Naive B cell (primary cell): ENCODE results near the gene SLC25A33. TPM values are rescaled to one million over a fixed set of nuclear protein-coding genes. Genes with fewer than 3 reads are reported as not detected.
"Not testable (repeated sequence)": the region's sequence is repeated elsewhere in the genome, so short reads cannot be mapped to it uniquely, and the experiment has no call there.

Source experiments
- ATAC-seq, 2 donors: fragments of 150-1000 bp; cut with Tn5 transposase; 2 replicates each; pipeline ENCODE4 v1.10.0; 2021; ENCODE audit warnings: low read depth in 2 of 2, mild to moderate bottlenecking in 2 of 2, moderate library complexity in 2 of 2
- DNase-seq: peaks from one replicate; pipeline ENCODE4 v3.0.0; 2022
- H3K27ac Mint-ChIP-seq, 6 donors: one replicate each; pipeline ENCODE4 v1.8.0; 2020 to 2022; ENCODE audit warnings: mild to moderate bottlenecking in 6 of 6, mixed read lengths in 6 of 6, moderate library complexity in 5 of 6, inconsistent platforms in 2 of 6
- H3K27me3 Mint-ChIP-seq, 3 donors: one replicate each; pipeline ENCODE4 v1.8.0; 2021 to 2022; ENCODE audit warnings: mixed read lengths in 3 of 3, mild to moderate bottlenecking in 1 of 3
- H3K36me3 Mint-ChIP-seq, 2 donors: one replicate each; pipeline ENCODE4 v1.8.0; 2020 to 2022; ENCODE audit warnings: mixed read lengths in 2 of 2, inconsistent platforms in 1 of 2, mild to moderate bottlenecking in 1 of 2
- H3K4me1 Mint-ChIP-seq, 3 donors: one replicate each; pipeline ENCODE4 v1.8.0; 2020 to 2022; ENCODE audit warnings: mixed read lengths in 3 of 3, inconsistent platforms in 1 of 3, mild to moderate bottlenecking in 1 of 3, moderate library complexity in 1 of 3
- H3K4me3 Mint-ChIP-seq, 8 donors: one replicate each; pipeline ENCODE4 v1.8.0; 2020 to 2022; ENCODE audit warnings: mild to moderate bottlenecking in 8 of 8, mixed read lengths in 8 of 8, moderate library complexity in 8 of 8, inconsistent platforms in 2 of 8
- H3K9me3 Mint-ChIP-seq, 7 donors: one replicate each; pipeline ENCODE4 v1.8.0; 2020 to 2022; ENCODE audit warnings: mixed read lengths in 7 of 7, mild to moderate bottlenecking in 5 of 7, inconsistent platforms in 2 of 7, moderate library complexity in 1 of 7
- polyA plus RNA-seq, 6 donors: library from polyadenylated mRNA; unstranded; fragments of 300-500 nt; fragmentation: Illumina TruSeq; gene quantifications; one replicate each; pipeline ENCODE4 v1.2.3, GENCODE V29; 2021; ENCODE audit warnings: low read depth in 6 of 6

SLC25A33 gene
- polyA plus RNA-seq, 6 donors from 2014 or later: 6.3 to 8.7 (median 8.1) TPM

- Mint-ChIP-seq H3K4me1 (peaks cover 9 to 17% (median 14%) of the 10 kb centered on the region in 3 donors), H3K9me3 (no peaks in the 10 kb centered on the region), H3K4me3 (no peak overlapping the region), H3K27ac (peak overlapping the region in 3 of 6 donors; percentile 23 to 71 (median 28)), H3K27me3 (no peaks in the 10 kb centered on the region), H3K36me3 (peaks cover 14 to 21% of the 10 kb centered on the region in 2 donors)
- ATAC-seq (no peak), DNase-seq (no peak)
These were observed 14.5 kb downstream of the SLC25A33 start for GRCh38 chr1:9553736-9554144.

- peaks cover 17 to 27% of the 10 kb centered on the region in 2 donors for H3K36me3 Mint-ChIP-seq
- peaks cover 3 to 16% (median 13%) of the 10 kb centered on the region in 3 donors for H3K4me1 Mint-ChIP-seq
- DNase-seq (no peak), ATAC-seq (no peak)
- no peaks in the 10 kb centered on the region for H3K9me3 Mint-ChIP-seq
- H3K4me3 Mint-ChIP-seq: no peak overlapping the region
- H3K27me3 Mint-ChIP-seq: no peaks in the 10 kb centered on the region
- peak overlapping the region in 2 of 6 donors; percentile 69 to 75 for H3K27ac Mint-ChIP-seq
These were observed 16.7 kb downstream of the SLC25A33 start for GRCh38 chr1:9555942-9556341.

GRCh38 chr1:9557624-9558023 lies 18.4 kb downstream of the SLC25A33 start:
- DNase-seq (no peak), ATAC-seq (no peak)
- no peaks in the 10 kb centered on the region for H3K9me3 Mint-ChIP-seq
- peaks cover 0 to 10% (median 8%) of the 10 kb centered on the region in 3 donors for H3K4me1 Mint-ChIP-seq
- H3K4me3 Mint-ChIP-seq: no peak overlapping the region
- H3K27me3 Mint-ChIP-seq: no peaks in the 10 kb centered on the region
- H3K27ac Mint-ChIP-seq: no peak overlapping the region
- peaks cover 17 to 27% of the 10 kb centered on the region in 2 donors for H3K36me3 Mint-ChIP-seq

GRCh38 chr1:9558271-9558945 lies 19.1 kb downstream of the SLC25A33 start:
- Mint-ChIP-seq H3K27me3 (no peaks in the 10 kb centered on the region), H3K27ac (peak overlapping the region in 3 of 6 donors; percentile 7 to 84 (median 54)), H3K36me3 (peaks cover 17 to 27% of the 10 kb centered on the region in 2 donors), H3K9me3 (no peaks in the 10 kb centered on the region), H3K4me1 (peaks cover 0 to 10% (median 8%) of the 10 kb centered on the region in 3 donors), H3K4me3 (peak overlapping the region in 1 of 8 donors; percentile 7)
- DNase-seq: no peak
- no peak for ATAC-seq

- H3K36me3 Mint-ChIP-seq: peaks cover 12 to 27% of the 10 kb centered on the region in 2 donors
- DNase-seq: no peak
- no peaks in the 10 kb centered on the region for H3K9me3 Mint-ChIP-seq
- ATAC-seq: no peak
- peak overlapping the region in 1 of 8 donors; percentile 7 for H3K4me3 Mint-ChIP-seq
- H3K27me3 Mint-ChIP-seq: no peaks in the 10 kb centered on the region
- peak overlapping the region in 3 of 6 donors; percentile 2 to 8 (median 7) for H3K27ac Mint-ChIP-seq
- H3K4me1 Mint-ChIP-seq: peaks cover 0 to 10% (median 8%) of the 10 kb centered on the region in 3 donors
These were observed 19.8 kb downstream of the SLC25A33 start for GRCh38 chr1:9558946-9559545.

GRCh38 chr1:9559673-9560072 lies 20.4 kb downstream of the SLC25A33 start:
- Mint-ChIP-seq H3K4me1 (peaks cover 0 to 10% (median 8%) of the 10 kb centered on the region in 3 donors), H3K9me3 (no peaks in the 10 kb centered on the region), H3K27me3 (no peaks in the 10 kb centered on the region), H3K27ac (peak overlapping the region in 1 of 6 donors; percentile 31), H3K36me3 (peaks cover 12 to 27% of the 10 kb centered on the region in 2 donors), H3K4me3 (peak overlapping the region in 1 of 8 donors; percentile 33)
- DNase-seq: no peak
- no peak for ATAC-seq

- not testable (repeated sequence) for ATAC-seq, H3K9me3 Mint-ChIP-seq, H3K4me3 Mint-ChIP-seq, DNase-seq, H3K27me3 Mint-ChIP-seq, H3K4me1 Mint-ChIP-seq
- peak overlapping the region in 2 of 6 donors; percentile 31 to 44 for H3K27ac Mint-ChIP-seq
- peaks cover 12 to 26% of the 10 kb centered on the region in 2 donors for H3K36me3 Mint-ChIP-seq
These were observed 20.8 kb downstream of the SLC25A33 start for GRCh38 chr1:9560090-9560489.

GRCh38 chr1:9561429-9561828 lies 22.2 kb downstream of the SLC25A33 start:
- DNase-seq (no peak), ATAC-seq (no peak)
- Mint-ChIP-seq H3K9me3 (no peaks in the 10 kb centered on the region), H3K4me1 (peaks cover 0 to 8% (median 7%) of the 10 kb centered on the region in 3 donors), H3K36me3 (peaks cover 9 to 13% of the 10 kb centered on the region in 2 donors), H3K4me3 (no peak overlapping the region), H3K27me3 (no peaks in the 10 kb centered on the region), H3K27ac (peak overlapping the region in 1 of 6 donors; percentile 43)

- H3K36me3 Mint-ChIP-seq: peaks cover 0 to 4% of the 10 kb centered on the region in 2 donors
- no peak for ATAC-seq
- H3K27ac Mint-ChIP-seq: peak overlapping the region in 1 of 6 donors; percentile 28
These were observed 30.0 kb downstream of the SLC25A33 start for GRCh38 chr1:9569267-9569666.

GRCh38 chr1:9570886-9571529 lies 31.7 kb downstream of the SLC25A33 start:
- H3K27ac Mint-ChIP-seq: peak overlapping the region in 1 of 6 donors; percentile 37
- not testable (repeated sequence) for H3K27me3 Mint-ChIP-seq, H3K36me3 Mint-ChIP-seq, H3K4me3 Mint-ChIP-seq, H3K9me3 Mint-ChIP-seq, ATAC-seq, DNase-seq
- H3K4me1 Mint-ChIP-seq: peaks cover 0 to 14% (median 6%) of the 10 kb centered on the region in 3 donors

More at GRCh38 chr1:9569267-9569666, 30.0 kb downstream of the SLC25A33 start:
- Mint-ChIP-seq H3K9me3 (no peaks in the 10 kb centered on the region), H3K27me3 (no peaks in the 10 kb centered on the region), H3K4me3 (no peak overlapping the region), H3K4me1 (peaks cover 0 to 14% (median 6%) of the 10 kb centered on the region in 3 donors)
- no peak for DNase-seq

- ATAC-seq: no peak
These were observed 34.5 kb downstream of the SLC25A33 start for GRCh38 chr1:9573723-9574122.

GRCh38 chr1:9575486-9575885 lies 36.2 kb downstream of the SLC25A33 start:
- ATAC-seq: no peak
- no peak for DNase-seq
- Mint-ChIP-seq H3K4me1 (peaks cover 2 to 5% (median 4%) of the 10 kb centered on the region in 3 donors), H3K4me3 (no peak overlapping the region), H3K9me3 (no peaks in the 10 kb centered on the region), H3K36me3 (peaks cover 0 to 5% of the 10 kb centered on the region in 2 donors), H3K27me3 (no peaks in the 10 kb centered on the region), H3K27ac (no peak overlapping the region)

More at GRCh38 chr1:9573723-9574122, 34.5 kb downstream of the SLC25A33 start:
- no peak for DNase-seq
- Mint-ChIP-seq H3K4me1 (peaks cover 4 to 9% (median 7%) of the 10 kb centered on the region in 3 donors), H3K27me3 (no peaks in the 10 kb centered on the region), H3K4me3 (peak overlapping the region in 2 of 8 donors; percentile 7 to 15), H3K36me3 (peaks cover 0 to 9% of the 10 kb centered on the region in 2 donors), H3K9me3 (no peaks in the 10 kb centered on the region), H3K27ac (peak overlapping the region in 2 of 6 donors; percentile 11 to 65)

- Mint-ChIP-seq H3K27ac (no peak overlapping the region), H3K4me1 (peaks cover 2 to 5% (median 4%) of the 10 kb centered on the region in 3 donors), H3K4me3 (no peak overlapping the region), H3K36me3 (peaks cover 0 to 8% of the 10 kb centered on the region in 2 donors), H3K9me3 (no peaks in the 10 kb centered on the region), H3K27me3 (no peaks in the 10 kb centered on the region)
- DNase-seq: no peak
- no peak for ATAC-seq
These were observed 37.6 kb downstream of the SLC25A33 start for GRCh38 chr1:9576903-9577302.
